Mesendoderm (in vitro differentiated cells): ENCODE measurements around the gene GPR156.

Experiments used
- DNase-seq: peaks from one replicate; pipeline ENCODE4 v3.0.0; 2013
- H2AK5ac ChIP-seq: 2 replicates; pipeline ENCODE4 v1.6.1; 2013; ENCODE audit warnings: low read length, inconsistent platforms
- H2BK120ac ChIP-seq: 2 replicates; pipeline ENCODE4 v1.6.1; 2013; ENCODE audit warnings: low read depth, mild to moderate bottlenecking, low read length, moderate library complexity, mixed read lengths
- H2BK15ac ChIP-seq: replicated peaks from 2 replicates; pipeline ENCODE4 v1.6.1; 2013; ENCODE audit warnings: low read depth, mild to moderate bottlenecking, moderate library complexity
- H2BK5ac ChIP-seq: 2 replicates; pipeline ENCODE4 v1.6.1; 2013; ENCODE audit warnings: low read length, inconsistent platforms
- H3K18ac ChIP-seq: 2 replicates; pipeline ENCODE4 v1.6.1; 2013; ENCODE audit warnings: mild to moderate bottlenecking, low read length, mixed read lengths
- H3K23ac ChIP-seq: one replicate; pipeline ENCODE4 v1.6.1; 2013; ENCODE audit warnings: low read length
- H3K27ac ChIP-seq: 2 replicates; pipeline ENCODE4 v1.5.1; 2013; ENCODE audit warnings: low read depth, mild to moderate bottlenecking, inconsistent platforms, low read length, moderate library complexity
- H3K27me3 ChIP-seq: 2 replicates; pipeline ENCODE4 v1.6.1; 2013; ENCODE audit warnings: low read length, control low read depth, mild to moderate bottlenecking, inconsistent platforms; ENCODE audit not compliant: insufficient read depth, poor library complexity
- H3K36me3 ChIP-seq: 2 replicates; pipeline ENCODE4 v1.6.1; 2013; ENCODE audit warnings: low read length, inconsistent platforms; ENCODE audit not compliant: control insufficient read depth, insufficient read depth
- H3K4ac ChIP-seq: one replicate; pipeline ENCODE4 v1.6.1; 2013; ENCODE audit warnings: low read depth, mild to moderate bottlenecking, low read length, moderate library complexity
- H3K4me1 ChIP-seq: 2 replicates; pipeline ENCODE4 v1.6.1; 2013; ENCODE audit warnings: low read depth, low read length, inconsistent platforms; ENCODE audit not compliant: control insufficient read depth
- H3K4me2 ChIP-seq: 2 replicates; pipeline ENCODE4 v1.6.1; 2013; ENCODE audit warnings: low read length
- H3K4me3 ChIP-seq: 2 replicates; pipeline ENCODE4 v1.5.1; 2013; ENCODE audit warnings: mild to moderate bottlenecking, low read length
- H3K56ac ChIP-seq: one replicate; pipeline ENCODE4 v1.6.1; 2013; ENCODE audit warnings: low read length
- H3K79me1 ChIP-seq: 2 replicates; pipeline ENCODE4 v1.6.1; 2013; ENCODE audit warnings: low read length, inconsistent platforms
- H3K79me2 ChIP-seq: 2 replicates; pipeline ENCODE4 v1.6.1; 2013; ENCODE audit warnings: mild to moderate bottlenecking, low read length; ENCODE audit not compliant: control insufficient read depth, insufficient read depth
- H3K9ac ChIP-seq: 2 replicates; pipeline ENCODE4 v1.6.1; 2013; ENCODE audit warnings: low read length, inconsistent platforms
- H4K5ac ChIP-seq: one replicate; pipeline ENCODE4 v1.6.1; 2013; ENCODE audit warnings: low read length
- H4K8ac ChIP-seq: one replicate; pipeline ENCODE4 v1.6.1; 2013; ENCODE audit warnings: low read depth, mild to moderate bottlenecking, control low read depth, low read length, moderate library complexity
- WGBS: extraction: QIAGEN DNeasy Blood & Tissue Kit; methylation state at CpG from one replicate; pipeline ENCODE4 v1.1.7; 2013; ENCODE audit warnings: low lambda C conversion rate, missing lambda C conversion rate; ENCODE audit not compliant: insufficient coverage; ENCODE audit errors: extremely low coverage; 5-methylcytosine and 5-hydroxymethylcytosine counted together

Gene GPR156

DNA sequence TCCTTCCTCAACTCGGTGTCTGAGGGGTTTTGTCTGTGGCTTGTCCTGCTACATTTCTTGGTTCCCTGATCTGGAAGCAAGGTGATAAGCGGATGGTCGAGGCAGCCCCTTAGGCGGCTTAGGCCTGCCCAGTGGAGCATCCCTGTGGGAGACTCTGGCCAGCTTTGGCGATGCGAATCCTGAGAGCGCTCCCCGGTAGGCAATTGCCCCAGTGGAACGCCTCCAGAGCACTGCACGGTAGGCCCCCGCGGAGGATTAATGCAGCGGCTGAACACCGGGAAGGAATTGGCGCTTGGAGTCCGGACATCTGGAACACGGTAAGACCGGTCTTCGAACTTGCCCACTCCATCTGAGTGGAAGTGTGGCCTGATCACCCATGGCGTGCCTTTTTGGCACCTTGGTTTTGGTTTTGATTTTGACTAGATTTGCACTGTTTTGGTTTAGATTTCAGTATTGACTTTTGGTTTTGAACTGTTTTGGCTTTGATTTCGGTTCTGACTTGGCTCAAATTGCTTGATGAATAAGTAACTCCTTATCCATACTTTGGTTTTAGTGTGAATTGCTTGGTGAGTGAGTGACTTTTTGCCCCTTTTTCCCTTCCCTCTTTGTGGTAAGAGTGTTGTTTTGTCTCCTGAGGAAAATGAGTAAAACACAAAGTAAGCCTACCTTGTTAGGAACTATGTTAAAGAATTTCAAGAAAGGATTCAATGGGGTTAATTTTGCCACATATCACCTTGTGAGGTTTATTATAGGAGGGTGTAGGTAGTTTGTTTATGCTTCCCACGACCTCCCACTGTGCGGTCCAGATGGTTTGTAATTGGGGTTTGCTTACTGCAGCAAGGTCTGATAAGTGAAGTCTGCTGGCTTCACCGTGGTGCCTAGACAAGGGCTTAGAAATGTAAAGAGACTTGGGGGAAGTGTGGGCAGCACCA is 27.1 kb upstream of the GPR156 start:
- Histone ChIP-seq H3K4me3 (no peak overlapping the region), H2BK15ac (no peak overlapping the region), H3K18ac (no peak overlapping the region), H4K8ac (no peak overlapping the region), H3K4me1 (no peaks in the 10 kb centered on the region), H2AK5ac (no peak overlapping the region), H4K5ac (no peak overlapping the region), H3K4ac (no peak overlapping the region), H3K23ac (no peak overlapping the region), H3K36me3 (no peaks in the 10 kb centered on the region), H3K56ac (no peak overlapping the region), H3K9ac (no peak overlapping the region), H3K27me3 (no peaks in the 10 kb centered on the region), H3K27ac (no peak overlapping the region), H2BK120ac (no peak overlapping the region), H3K79me1 (no peaks in the 10 kb centered on the region), H2BK5ac (no peak overlapping the region), H3K79me2 (no peaks in the 10 kb centered on the region), H3K4me2 (no peak overlapping the region)
- no peak for DNase-seq
- WGBS, result no CpG with 5 or more reads among the region's 24 CpGs

- Histone ChIP-seq H3K27ac (no peak overlapping the region), H3K79me1 (no peaks in the 10 kb centered on the region), H3K18ac (no peak overlapping the region), H3K4me1 (no peaks in the 10 kb centered on the region), H3K79me2 (no peaks in the 10 kb centered on the region), H3K27me3 (no peaks in the 10 kb centered on the region), H2AK5ac (no peak overlapping the region), H3K36me3 (no peaks in the 10 kb centered on the region), H2BK15ac (no peak overlapping the region), H3K56ac (no peak overlapping the region), H2BK120ac (no peak overlapping the region), H3K4ac (no peak overlapping the region), H2BK5ac (no peak overlapping the region), H3K4me3 (no peak overlapping the region), H3K9ac (no peak overlapping the region), H3K23ac (no peak overlapping the region), H3K4me2 (no peak overlapping the region), H4K8ac (no peak overlapping the region), H4K5ac (no peak overlapping the region)
- DNase-seq, result no peak
- no CpG with 5 or more reads among the region's 72 CpGs for WGBS
Observed at GRCh38 chr3:120306519-120307455, 21.8 kb upstream of the GPR156 start.

DNA sequence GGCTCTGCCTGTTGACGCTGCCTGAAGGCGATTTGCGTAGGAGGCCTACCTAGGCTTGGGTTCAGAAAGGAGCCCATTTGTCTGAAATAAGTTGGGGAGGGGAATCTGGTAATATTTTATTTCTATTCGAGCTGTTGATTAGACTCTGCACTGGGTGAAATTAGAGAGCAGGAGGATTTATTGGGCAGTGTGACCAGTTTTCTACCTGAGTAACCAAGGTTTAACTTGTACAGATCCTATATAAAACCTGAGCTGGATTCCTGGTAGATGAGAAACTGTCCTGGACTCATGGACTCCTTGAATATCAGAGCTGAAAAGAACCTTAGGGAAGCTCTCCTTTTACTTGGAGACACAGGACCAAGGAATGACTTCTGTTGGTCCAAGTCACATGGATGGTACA is 19.6 kb upstream of the GPR156 start:
- no peak overlapping the region for H3K4me3 ChIP-seq
- H3K4me1 ChIP-seq, result no peaks in the 10 kb centered on the region
- H2AK5ac ChIP-seq, result no peak overlapping the region
- no peak overlapping the region for H3K4ac ChIP-seq
- DNase-seq, result no peak
- no peak overlapping the region for H3K56ac ChIP-seq
- no peaks in the 10 kb centered on the region for H3K27me3 ChIP-seq
- no peaks in the 10 kb centered on the region for H3K79me2 ChIP-seq
- no CpG with 5 or more reads among the region's 4 CpGs for WGBS
- H3K4me2 ChIP-seq, result no peak overlapping the region
- H2BK5ac ChIP-seq, result no peak overlapping the region
- no peak overlapping the region for H4K5ac ChIP-seq
- no peak overlapping the region for H4K8ac ChIP-seq
- no peak overlapping the region for H2BK15ac ChIP-seq
- H3K79me1 ChIP-seq, result no peaks in the 10 kb centered on the region
- no peak overlapping the region for H3K18ac ChIP-seq
- no peak overlapping the region for H2BK120ac ChIP-seq
- no peak overlapping the region for H3K27ac ChIP-seq
- H3K9ac ChIP-seq, result no peak overlapping the region
- no peaks in the 10 kb centered on the region for H3K36me3 ChIP-seq
- no peak overlapping the region for H3K23ac ChIP-seq

DNA sequence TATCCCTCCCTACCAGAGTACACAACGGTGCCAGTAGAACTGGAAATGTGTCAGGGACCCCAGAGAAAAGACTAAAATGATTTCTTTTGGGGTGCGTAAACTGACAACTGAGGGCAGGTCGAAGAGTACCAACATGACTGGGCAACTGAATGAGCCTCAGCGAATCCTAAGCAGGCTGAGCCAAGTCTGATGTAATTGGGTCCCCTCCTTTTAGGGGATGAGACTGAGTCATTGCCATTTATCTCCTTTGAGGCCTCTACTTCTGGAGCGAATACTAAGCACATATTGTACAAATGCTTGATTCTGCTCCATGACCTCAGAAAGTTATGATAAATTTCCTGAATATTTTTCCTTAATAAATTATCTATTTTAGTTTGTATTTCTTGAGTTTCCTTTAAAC is 17.3 kb upstream of the GPR156 start:
- no peaks in the 10 kb centered on the region for H3K27me3 ChIP-seq
- H3K4me2 ChIP-seq, result no peak overlapping the region
- H4K5ac ChIP-seq, result no peak overlapping the region
- H3K56ac ChIP-seq, result no peak overlapping the region
- no peak overlapping the region for H3K18ac ChIP-seq
- no peak overlapping the region for H2BK120ac ChIP-seq
- no peak overlapping the region for H2BK15ac ChIP-seq
- H3K4me3 ChIP-seq, result no peak overlapping the region
- H3K23ac ChIP-seq, result no peak overlapping the region
- H3K79me2 ChIP-seq, result no peaks in the 10 kb centered on the region
- H2BK5ac ChIP-seq, result no peak overlapping the region
- H3K36me3 ChIP-seq, result no peaks in the 10 kb centered on the region
- H3K4me1 ChIP-seq, result no peaks in the 10 kb centered on the region
- no peak overlapping the region for H2AK5ac ChIP-seq
- no peak overlapping the region for H4K8ac ChIP-seq
- H3K4ac ChIP-seq, result no peak overlapping the region
- WGBS, result no CpG with 5 or more reads among the region's 5 CpGs
- no peak overlapping the region for H3K9ac ChIP-seq
- DNase-seq, result peak; percentile 16
- no peak overlapping the region for H3K27ac ChIP-seq
- no peaks in the 10 kb centered on the region for H3K79me1 ChIP-seq

DNA sequence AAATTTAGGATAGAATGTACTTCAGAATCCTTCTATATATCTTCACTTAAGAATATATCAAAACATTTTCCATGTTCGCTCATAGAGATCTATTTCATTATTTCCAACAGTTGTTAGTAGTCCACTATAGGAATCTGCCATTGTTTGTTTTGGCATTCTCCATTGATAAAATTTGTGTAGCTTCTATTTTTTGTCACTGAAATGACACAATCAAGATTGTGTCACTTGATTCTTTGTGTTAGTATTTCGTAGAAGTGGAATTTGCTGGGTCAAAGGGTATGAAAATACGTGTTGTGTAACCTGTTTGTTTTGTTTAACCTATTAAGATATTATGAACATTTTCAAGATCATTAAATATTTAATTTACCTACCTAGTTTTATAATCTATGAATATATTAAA is 15.9 kb upstream of the GPR156 start:
- H2BK15ac ChIP-seq, result no peak overlapping the region
- H3K27me3 ChIP-seq, result no peaks in the 10 kb centered on the region
- no peak overlapping the region for H3K18ac ChIP-seq
- H3K79me1 ChIP-seq, result no peaks in the 10 kb centered on the region
- H2BK5ac ChIP-seq, result no peak overlapping the region
- H4K8ac ChIP-seq, result no peak overlapping the region
- WGBS, result no CpG with 5 or more reads among the region's 3 CpGs
- no peak overlapping the region for H3K56ac ChIP-seq
- H3K36me3 ChIP-seq, result no peaks in the 10 kb centered on the region
- H2BK120ac ChIP-seq, result no peak overlapping the region
- no peak overlapping the region for H3K23ac ChIP-seq
- H3K4me1 ChIP-seq, result no peaks in the 10 kb centered on the region
- no peak for DNase-seq
- H3K79me2 ChIP-seq, result no peaks in the 10 kb centered on the region
- H3K4me3 ChIP-seq, result no peak overlapping the region
- H3K4me2 ChIP-seq, result no peak overlapping the region
- no peak overlapping the region for H2AK5ac ChIP-seq
- H3K9ac ChIP-seq, result no peak overlapping the region
- no peak overlapping the region for H4K5ac ChIP-seq
- H3K27ac ChIP-seq, result no peak overlapping the region
- no peak overlapping the region for H3K4ac ChIP-seq
